HG03097 (cell line): Measurements from ENCODE around the gene TBX21.

Experiments
- ATAC-seq: cut with Tn5 transposase; IDR thresholded peaks from one replicate; pipeline ENCODE4 v1.9.1; 2021; ENCODE audit not compliant: unreplicated experiment, low FRiP score

TBX21 gene

DNA sequence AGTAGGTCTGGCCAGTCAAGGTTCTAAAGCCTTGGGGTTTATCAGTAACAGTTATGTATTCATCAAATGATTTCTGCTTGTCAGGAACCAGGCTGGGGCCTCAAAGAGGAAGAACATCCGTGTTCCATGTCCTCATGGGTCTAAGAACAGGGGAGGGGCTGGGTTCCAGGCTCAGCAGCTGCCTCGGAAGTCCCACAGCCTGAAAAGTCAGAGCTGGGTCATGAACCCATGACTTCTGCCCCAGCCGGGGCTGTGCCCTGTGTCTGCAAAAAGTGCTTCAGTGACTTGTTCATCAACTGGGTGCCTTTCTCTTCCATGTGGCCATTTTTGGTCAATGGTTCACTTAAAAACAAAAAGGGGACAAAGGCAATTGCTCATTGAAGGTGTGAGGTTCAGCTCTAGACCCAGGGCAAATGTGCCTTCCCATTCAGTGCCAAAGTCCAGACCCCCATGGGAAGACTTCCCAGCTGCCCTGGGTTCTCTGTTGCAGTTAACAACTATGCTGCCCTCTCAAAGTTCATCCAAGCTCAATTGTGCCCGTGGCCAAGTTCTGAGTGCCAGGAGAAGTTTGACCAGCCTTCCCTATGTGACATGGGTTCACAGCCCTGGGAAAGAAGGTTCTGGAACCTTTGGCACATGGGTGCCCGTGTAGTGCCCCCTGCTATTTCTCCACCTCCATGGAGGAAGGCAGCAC lies 20.6 kb upstream of the TBX21 start:
- ATAC-seq, result no peak

- ATAC-seq, result no peak
These were observed 18.9 kb upstream of the TBX21 start for GRCh38 chr17:47713980-47714700.

GRCh38 chr17:47714773-47715396 lies 18.2 kb upstream of the TBX21 start:
- no peak for ATAC-seq

GRCh38 chr17:47715669-47716325 lies 17.2 kb upstream of the TBX21 start:
- no peak for ATAC-seq

DNA sequence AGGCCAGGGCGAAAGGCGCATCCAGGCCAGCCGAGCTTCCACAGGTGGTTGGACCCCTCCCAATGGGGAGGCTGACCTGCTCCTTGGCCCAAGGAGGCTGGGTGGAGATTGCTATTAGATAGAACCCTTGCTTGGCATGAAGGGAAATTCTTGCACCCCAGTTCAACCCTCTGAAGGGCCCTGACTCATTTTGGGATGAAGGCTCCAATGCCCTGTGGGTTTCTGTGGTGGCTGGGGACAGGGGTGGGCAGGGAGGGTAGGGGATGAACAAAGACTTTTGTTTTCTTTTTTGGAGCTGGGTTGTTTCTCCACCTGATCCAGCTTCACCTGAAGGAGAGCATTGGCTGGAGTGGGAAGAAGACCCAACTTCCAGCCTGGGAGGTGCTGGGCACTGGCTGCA lies 16.7 kb upstream of the TBX21 start:
- no peak for ATAC-seq

GRCh38 chr17:47717261-47717697 lies 15.8 kb upstream of the TBX21 start:
- no peak for ATAC-seq

DNA sequence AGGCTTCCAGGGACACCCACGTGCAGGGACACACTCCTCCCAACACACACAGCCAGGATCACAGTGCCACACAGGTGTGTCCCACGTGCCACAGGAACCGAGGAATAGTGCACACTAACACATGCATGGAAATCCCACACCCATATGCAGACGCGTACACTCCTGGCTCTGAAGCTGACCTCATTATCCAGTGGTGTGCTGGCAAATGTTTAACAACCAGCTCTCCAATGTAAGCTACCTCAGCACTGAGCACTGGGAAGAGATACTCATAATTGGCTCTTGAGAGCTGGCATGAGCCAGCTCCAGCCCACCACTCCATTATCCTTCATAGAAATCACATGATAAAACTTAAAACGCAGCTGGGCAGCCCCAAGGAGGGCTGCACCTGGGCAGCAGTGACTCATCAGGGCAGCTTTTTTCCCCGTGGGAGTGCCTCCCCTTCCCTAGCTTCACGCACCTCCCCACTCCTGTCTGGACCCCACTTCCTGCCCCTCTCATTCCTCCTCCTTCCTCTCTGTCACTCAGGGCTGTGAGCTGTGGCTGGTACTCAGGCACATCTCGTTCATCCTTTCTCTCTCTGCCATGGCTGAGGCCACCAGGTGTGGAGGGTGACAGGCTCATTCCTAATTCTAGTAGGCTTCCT lies 14.9 kb upstream of the TBX21 start:
- ATAC-seq, result no peak

- ATAC-seq, result no peak
These were observed 14.2 kb upstream of the TBX21 start for GRCh38 chr17:47718634-47719405.

DNA sequence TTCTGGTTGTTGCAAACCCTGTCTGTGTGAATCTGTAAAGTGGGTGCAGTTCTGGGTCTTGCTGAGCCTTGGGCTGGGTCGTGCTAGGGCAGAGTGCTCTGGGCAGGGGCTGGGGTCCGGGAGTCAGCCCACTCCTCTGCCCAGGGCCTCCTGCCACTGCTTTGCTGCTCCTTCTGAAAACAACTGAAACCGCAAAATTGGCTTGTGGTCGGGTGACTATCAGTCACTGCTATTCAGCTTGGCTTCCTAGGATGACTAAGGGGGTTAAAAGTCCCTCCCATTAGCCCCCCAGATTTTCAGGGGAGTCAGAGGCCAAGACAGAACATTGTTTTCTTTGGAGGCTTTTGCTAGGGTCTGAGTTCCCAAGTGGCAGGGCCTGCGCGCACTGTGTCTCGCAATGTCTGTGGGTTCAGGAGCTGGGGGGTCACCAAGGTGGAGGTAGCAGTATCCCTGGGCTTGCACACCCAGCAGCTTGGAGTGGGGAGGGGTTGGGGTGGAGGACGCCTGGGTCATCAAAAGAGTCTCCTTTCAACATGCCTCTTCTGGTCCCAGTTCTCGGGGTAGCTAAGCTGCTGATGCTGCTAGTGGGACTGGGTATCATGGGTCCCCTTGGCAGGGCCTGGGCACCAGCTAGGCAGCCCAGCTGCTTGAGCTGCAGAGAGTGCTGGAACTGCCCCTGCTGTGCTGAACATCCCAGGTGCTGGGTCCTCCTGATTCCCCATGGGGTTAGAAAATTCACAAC lies 13.5 kb upstream of the TBX21 start:
- no peak for ATAC-seq

- ATAC-seq, result no peak
These were observed 12.8 kb upstream of the TBX21 start for GRCh38 chr17:47720196-47720595.

DNA sequence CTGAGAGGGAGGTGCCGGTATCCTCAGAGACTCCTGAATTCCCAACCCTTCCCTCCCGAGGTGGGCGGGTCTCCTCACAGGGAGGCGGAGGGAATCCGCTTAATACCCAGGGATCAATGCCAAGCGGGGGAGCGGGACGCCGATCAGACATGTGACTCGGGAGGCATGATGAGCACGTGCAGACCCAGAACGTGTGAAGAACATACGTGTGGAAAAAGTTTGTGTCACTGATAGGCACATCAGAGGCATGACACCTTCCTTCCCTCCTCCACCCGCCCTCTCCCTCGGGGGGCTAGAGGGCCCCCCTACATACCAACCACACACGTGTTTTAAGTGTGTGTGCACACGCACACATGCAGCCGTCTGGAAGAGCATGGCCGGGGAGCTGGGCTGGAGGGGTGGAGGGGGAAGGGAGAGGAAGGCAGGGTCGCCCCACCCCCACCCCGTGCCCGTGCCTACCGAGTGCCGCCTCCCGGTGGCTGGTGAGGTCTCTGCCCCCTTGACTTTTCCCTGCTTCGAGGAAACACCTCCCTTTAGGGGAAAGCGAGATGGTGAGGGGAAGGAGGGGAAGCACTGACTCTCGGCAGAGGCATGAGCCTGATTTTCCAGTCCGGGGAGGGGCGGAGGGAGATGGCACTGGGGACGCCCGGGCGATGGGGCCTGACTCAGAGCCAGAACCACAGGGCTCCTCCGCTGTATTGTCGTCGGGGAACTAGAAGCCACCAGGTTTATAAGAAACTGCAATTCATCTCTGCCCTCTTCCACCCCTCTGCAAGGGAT lies 12.1 kb upstream of the TBX21 start:
- no peak for ATAC-seq

DNA sequence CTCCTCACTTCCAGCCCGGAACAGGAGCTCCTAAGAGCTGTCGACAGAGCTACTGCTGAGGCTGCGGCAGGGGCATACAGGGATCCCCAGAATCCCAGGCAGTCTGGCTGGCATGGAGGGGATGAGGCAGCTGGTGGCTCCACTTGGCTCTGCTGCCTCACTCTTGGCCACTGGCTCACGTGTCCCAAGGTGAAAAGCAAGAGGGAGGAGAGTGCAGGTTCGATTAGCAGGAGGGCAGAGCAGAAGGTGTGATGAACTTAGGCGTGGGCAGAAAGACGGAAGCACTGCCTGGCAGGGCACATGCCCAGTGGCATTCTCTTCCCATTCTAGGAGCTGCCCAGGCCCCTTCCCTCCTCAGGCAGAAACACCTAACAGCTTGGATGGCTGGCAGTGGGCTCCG lies 11.3 kb upstream of the TBX21 start:
- ATAC-seq, result no peak

- ATAC-seq, result no peak
These were observed 8.3 kb upstream of the TBX21 start for GRCh38 chr17:47724705-47725104.

DNA sequence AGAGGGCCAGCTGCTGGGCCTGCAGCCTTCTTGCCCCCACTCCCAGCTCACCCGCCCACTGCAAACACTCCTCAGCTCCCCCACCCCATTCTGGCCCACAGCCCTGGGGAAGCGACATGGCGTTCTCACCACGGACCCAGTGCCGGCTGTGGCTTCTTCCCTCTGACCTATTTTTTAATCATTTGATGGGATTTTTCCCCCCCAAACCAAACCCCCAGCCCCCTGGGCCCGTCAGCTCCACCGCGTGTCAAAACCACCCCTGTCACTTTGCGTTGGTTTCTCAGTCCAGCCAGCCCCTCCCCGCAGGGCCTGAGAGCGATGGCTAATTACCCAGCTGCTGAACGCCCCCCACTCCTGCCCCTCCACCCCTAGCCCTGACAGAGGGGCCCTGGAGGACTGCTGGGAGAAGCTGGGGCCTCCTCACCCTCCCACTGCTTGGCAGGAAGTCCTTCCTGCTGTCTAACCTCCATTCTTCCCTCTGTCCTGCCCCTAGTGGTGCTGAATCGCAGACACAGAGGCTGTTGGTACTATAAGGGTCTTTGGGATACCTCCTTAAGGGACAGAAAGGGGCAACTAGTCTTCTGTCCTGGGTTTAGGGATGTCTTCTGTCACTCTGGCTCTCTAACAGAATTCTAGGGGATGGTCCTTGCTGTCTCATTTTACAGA lies 7.5 kb upstream of the TBX21 start:
- ATAC-seq, result no peak

DNA sequence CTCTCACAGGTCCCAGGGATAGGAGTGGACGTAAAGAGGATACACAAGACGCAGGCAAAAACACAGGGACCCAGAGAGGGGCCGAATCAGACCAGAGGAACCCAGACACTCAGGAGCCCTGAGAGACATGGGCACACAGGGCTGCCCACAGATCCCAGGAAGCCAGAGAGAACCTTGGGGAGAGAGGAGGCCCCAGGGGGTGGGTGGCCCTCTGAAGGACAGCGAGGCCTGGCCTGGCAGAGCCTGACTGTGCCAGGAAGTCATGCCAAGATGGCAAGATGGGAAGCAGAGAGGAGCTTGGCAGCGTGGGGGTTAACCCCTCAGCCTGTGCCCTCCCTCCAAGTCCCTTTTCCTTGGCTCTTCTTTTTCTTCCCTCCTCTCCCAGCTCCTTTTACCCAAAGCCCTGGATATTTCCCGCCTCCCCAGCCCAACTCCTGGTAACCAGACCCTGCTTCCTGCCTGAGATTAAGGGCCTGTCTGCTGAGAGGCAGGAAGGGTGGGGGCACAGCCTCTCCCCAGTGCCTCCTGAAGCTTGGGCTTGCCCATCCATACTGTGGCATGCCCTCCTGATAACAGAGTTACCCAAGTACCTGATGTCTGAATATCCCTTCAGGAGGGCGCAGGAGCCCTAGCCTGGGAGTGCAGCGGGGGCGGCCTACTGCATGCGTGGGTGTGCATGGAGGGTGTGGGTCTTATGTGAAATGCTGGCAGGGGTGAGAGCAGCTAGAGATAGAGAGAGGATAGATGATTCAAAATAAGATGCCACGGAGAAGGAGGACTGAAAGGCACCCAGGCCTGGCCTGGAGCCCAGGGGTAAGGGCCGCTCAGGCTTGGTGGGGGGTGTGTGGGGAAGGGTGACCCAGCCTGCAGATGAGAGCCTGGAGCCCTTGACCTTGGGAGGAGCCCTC lies 6.0 kb upstream of the TBX21 start:
- no peak for ATAC-seq

- no peak for ATAC-seq
These were observed 5.4 kb upstream of the TBX21 start for GRCh38 chr17:47727704-47728036.

DNA sequence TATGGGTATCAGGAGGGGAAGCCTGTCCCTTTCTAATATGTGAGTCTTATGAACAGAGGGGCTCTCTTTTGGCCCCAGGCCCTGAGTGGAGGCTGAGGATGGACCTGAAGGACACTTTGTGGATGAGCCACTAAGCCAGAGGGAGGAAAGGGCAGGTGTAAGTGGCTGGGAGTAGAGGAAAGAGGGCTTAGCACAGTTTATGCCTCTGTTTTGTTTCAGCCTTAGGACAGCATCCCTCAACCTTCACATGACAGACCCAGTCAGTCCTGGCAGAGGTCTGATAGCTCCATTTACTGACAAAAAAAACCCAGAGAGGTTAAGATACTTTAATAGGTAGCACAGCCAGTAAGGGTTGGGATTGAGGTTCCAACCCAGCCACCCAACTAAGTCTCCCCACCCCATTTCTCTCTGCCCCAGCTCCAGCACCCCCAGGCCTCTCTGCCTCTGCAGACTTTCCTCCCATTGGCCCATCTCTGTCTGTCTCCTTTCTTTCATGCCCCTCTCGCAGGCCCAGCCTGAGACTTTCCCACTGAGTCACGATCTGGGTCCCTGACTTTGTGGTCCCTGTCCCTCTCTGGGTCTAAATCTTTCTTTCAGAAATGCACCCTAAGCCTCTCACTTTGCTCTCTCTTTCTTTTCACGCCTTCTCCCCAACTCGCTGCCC lies 4.7 kb upstream of the TBX21 start:
- ATAC-seq, result no peak
